ENCODE results near the gene TCN1.

The TCN1 gene

GRCh38 chr11:59807047-59807610 lies 59.2 kb downstream of the TCN1 start:
- DNase-seq = no peak

GRCh38 chr11:59804061-59804460 lies 62.2 kb downstream of the TCN1 start:
- no peak for DNase-seq
